Transverse colon (tissue), 4 donors: ENCODE data around the gene ABCA12. TPM values are rescaled to one million over a fixed set of nuclear protein-coding genes. Genes with fewer than 3 reads are reported as not detected.

Experiments
- DNase-seq: peaks from one replicate; pipeline ENCODE4 v3.0.0-alpha.2; 2019
- H3K27ac ChIP-seq, 4 donors: fragments of 200-600 bp; sonication (generic); 2 replicates each; pipeline ENCODE4 v1.5.1; 2016 to 2018; ENCODE audit warnings: inconsistent platforms in 4 of 4
- H3K27me3 ChIP-seq: fragments of 200-600 bp; sonication (generic); 2 replicates; pipeline ENCODE4 v1.5.1; 2017; ENCODE audit warnings: inconsistent platforms
- H3K36me3 ChIP-seq, 4 donors: fragments of 200-600 bp; sonication (generic); 2 replicates each; pipeline ENCODE4 v1.5.1; 2017 to 2019; ENCODE audit warnings: inconsistent platforms in 4 of 4
- H3K4me1 ChIP-seq, 4 donors: fragments of 200-600 bp; sonication (generic); 2 replicates each; pipeline ENCODE4 v1.5.1; 2017 to 2020; ENCODE audit warnings: inconsistent platforms in 4 of 4
- H3K4me3 ChIP-seq, 4 donors: fragments of 200-600 bp; sonication (generic); 1 replicate in 1 of 4; 2 replicates in 3 of 4; pipeline versions ENCODE4 v1.5.1 to v1.6.1; 2017 to 2019; ENCODE audit warnings: inconsistent platforms in 4 of 4
- H3K9me3 ChIP-seq, 2 donors: fragments of 200-600 bp; sonication (generic); 2 replicates each; pipeline ENCODE4 v1.5.1; 2017 to 2019; ENCODE audit warnings: inconsistent platforms in 2 of 2
- EP300 ChIP-seq: sonication (generic); formaldehyde crosslinking; IDR thresholded peaks from one replicate; pipeline ENCODE4 v1.6.1; 2017; ENCODE audit warnings: antibody characterized with exemption, low read depth
- POLR2A ChIP-seq: fragments of 450-650 bp; IDR thresholded peaks from one replicate; pipeline ENCODE4 v1.6.1; 2016; ENCODE audit warnings: antibody characterized with exemption, mild to moderate bottlenecking, moderate library complexity
- POLR2AphosphoS5 ChIP-seq, 3 donors: sonication (generic); formaldehyde crosslinking; IDR thresholded peaks; one replicate each; pipeline ENCODE4 v1.6.1; 2016; ENCODE audit warnings: antibody characterized with exemption in 3 of 3
- WGBS, 2 donors: methylation state at CpG; one replicate each; pipeline ENCODE4 v1.1.5; 2018; ENCODE audit warnings: low coverage in 1 of 2; 5-methylcytosine and 5-hydroxymethylcytosine counted together
- in situ Hi-C, 4 donors: fragments of 200-750 bp; cut with MboI; loops; one replicate each; pipeline versions ENCODE4 v1.15.0 to v1.15.1; 2017; ENCODE audit warnings: low sequenced_read_pairs in 3 of 4, low pct_ligation_motif_present in 1 of 4, low pct_unique_long_range_greater_than_20kb in 1 of 4
- intact Hi-C: fragments of 100-400 bp; cut with DNase I; formaldehyde crosslinking; loops from one replicate; pipeline ENCODE4 v1.15.1; 2023; ENCODE audit warnings: low total_unique reads
- total RNA-seq, 4 donors: library from RNA; depleted of rRNA; stranded (reverse); fragments of >200 nt; gene quantifications; one replicate each; pipeline ENCODE4 v1.1.0, GENCODE V29; 2016
- TF ChIP-seq, protein P1 (sequence below), 5 experiments: fragments of 200-600 bp in 3 of 5; fragments of 450-650 bp in 2 of 5; sonication (generic) in 3 of 5; IDR thresholded peaks; 1 replicate in 2 of 5; 2 replicates in 3 of 5; pipeline ENCODE4 v1.5.1; 2016 to 2017; ENCODE audit warnings: antibody characterized with exemption in 5 of 5, inconsistent platforms in 3 of 5, mild to moderate bottlenecking in 2 of 5, moderate library complexity in 1 of 5

The ABCA12 gene
- total RNA-seq, 4 donors from 2014 or later = 0.14 to 0.16 TPM; not detected in 2

DNA sequence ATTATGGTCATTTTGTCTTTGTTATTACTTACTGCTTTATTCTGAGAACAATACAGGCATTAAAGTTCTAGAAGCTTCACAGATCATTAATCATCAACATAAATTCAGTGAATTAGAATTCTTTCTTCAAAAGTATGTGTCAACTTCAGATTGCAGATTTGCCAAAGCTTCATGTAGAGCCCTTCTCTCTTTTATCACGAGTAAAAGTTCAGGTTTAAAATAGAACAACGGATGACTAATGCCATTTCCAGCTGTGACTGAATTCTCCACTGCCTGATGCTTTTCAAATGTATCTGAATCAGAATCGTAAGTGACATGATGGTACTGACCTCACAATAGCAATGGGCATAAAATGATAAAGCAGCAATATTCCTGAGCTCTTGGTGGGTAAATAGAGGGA, 116.0 kb downstream of the ABCA12 start:
- 33 to 47% methylated on average over 3 of the region's 3 CpGs for WGBS, 2 donors
- Histone ChIP-seq H3K27me3 (no peaks in the 10 kb centered on the region), H3K36me3 (no peaks in the 10 kb centered on the region), H3K9me3 (no peaks in the 10 kb centered on the region), H3K27ac (no peak overlapping the region), H3K4me3 (no peak overlapping the region), H3K4me1 (no peaks in the 10 kb centered on the region)
- intact Hi-C loops (no loop called here), in situ Hi-C loops (no loop called here)
- no peak for DNase-seq
- TF ChIP-seq EP300 = no peak
- no peak for TF ChIP-seq POLR2A
- TF ChIP-seq, protein P1, sequence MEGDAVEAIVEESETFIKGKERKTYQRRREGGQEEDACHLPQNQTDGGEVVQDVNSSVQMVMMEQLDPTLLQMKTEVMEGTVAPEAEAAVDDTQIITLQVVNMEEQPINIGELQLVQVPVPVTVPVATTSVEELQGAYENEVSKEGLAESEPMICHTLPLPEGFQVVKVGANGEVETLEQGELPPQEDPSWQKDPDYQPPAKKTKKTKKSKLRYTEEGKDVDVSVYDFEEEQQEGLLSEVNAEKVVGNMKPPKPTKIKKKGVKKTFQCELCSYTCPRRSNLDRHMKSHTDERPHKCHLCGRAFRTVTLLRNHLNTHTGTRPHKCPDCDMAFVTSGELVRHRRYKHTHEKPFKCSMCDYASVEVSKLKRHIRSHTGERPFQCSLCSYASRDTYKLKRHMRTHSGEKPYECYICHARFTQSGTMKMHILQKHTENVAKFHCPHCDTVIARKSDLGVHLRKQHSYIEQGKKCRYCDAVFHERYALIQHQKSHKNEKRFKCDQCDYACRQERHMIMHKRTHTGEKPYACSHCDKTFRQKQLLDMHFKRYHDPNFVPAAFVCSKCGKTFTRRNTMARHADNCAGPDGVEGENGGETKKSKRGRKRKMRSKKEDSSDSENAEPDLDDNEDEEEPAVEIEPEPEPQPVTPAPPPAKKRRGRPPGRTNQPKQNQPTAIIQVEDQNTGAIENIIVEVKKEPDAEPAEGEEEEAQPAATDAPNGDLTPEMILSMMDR (IDR thresholded peaks at IDR 0.05) = no peak
- no peak for TF ChIP-seq POLR2AphosphoS5 (IDR thresholded peaks at IDR 0.05)

DNA sequence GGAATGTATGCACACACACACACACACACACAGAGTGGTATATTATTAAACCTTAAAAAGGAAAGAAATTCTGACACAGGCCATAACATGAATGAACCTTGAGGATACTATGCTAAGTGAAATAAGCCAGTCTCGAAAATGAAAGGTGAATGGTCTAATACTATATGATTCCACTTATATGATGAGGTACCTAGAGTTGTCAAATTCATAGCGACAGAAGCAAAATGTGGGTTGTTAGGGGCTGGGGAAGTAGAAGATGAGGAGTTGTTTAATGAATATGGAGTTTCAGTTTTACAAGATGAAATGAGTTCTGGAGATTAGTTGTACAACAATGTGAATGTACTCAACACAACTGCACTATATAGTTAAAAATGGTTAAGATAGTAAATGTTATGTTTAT, 118.1 kb downstream of the ABCA12 start:
- no peaks in the 10 kb centered on the region for H3K27me3 ChIP-seq
- H3K36me3 ChIP-seq = no peaks in the 10 kb centered on the region
- H3K4me3 ChIP-seq = no peak overlapping the region
- WGBS, 2 donors = 40 to 42% methylated on average over 2 of the region's 2 CpGs
- no peaks in the 10 kb centered on the region for H3K4me1 ChIP-seq
- no peak for DNase-seq
- H3K27ac ChIP-seq = no peak overlapping the region
- H3K9me3 ChIP-seq = no peaks in the 10 kb centered on the region
- intact Hi-C loops = no loop called here
- in situ Hi-C loops = no loop called here
- no peak for TF ChIP-seq EP300
- TF ChIP-seq, protein P1 (IDR thresholded peaks at IDR 0.05) = no peak
- TF ChIP-seq POLR2AphosphoS5 (IDR thresholded peaks at IDR 0.05) = no peak
- no peak for TF ChIP-seq POLR2A

DNA sequence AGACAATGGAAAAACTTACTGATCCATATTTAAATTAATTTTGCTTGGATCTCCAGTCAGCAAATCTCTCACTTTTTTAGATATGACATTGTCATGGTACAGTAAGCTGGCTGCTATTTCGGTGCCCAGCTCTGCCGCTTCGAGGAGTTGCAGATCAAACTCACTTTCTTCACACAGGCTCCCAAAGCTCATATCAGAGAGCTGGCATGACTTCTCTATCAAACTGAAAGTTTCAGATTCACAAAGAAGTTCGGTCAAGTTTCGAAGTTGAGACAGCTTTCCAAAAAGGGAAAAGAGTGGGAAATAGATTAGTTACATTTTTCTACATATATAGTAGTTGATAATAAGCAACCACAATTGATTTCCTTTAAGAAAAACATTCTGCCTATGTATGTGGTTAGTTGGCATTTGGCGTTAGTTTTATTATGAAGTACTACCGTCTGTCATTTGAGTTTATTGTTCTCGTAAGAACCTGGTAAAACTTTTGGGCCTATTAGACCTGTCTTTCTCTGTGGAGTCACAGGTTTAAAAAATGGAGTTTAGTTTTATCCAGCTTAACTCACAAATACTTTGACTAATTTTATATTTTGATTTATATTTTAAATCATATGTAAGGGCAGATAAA, 118.8 kb downstream of the ABCA12 start:
- in situ Hi-C loops (no loop called here), intact Hi-C loops (no loop called here)
- no peak overlapping the region for H3K4me3 ChIP-seq
- whole genome bisulfite sequencing, 2 donors = 75 to 86% methylated on average over 8 of the region's 8 CpGs
- H3K36me3 ChIP-seq = no peaks in the 10 kb centered on the region
- DNase-seq = no peak
- H3K9me3 ChIP-seq = no peaks in the 10 kb centered on the region
- H3K27ac ChIP-seq = no peak overlapping the region
- TF ChIP-seq POLR2A = no peak
- H3K27me3 ChIP-seq = no peaks in the 10 kb centered on the region
- no peaks in the 10 kb centered on the region for H3K4me1 ChIP-seq

DNA sequence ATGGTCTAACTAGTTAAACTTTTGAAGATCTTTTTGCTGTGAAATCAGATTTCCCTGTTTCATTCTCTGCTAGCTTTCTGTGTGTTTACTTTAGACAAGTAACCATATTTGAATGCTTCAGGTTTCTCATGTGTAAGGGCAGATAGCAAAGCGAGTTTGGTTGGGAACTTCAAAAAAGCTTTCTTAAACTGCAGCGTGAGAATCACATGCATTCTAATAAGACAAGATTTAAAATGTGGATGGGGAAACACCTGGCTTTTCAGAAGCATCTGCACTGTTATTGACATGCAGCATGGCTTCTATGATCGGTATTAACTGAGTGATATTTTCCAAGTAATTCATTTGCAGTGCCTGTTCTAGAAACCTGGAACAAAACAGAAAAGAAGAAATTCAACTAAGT, 119.3 kb downstream of the ABCA12 start:
- in situ Hi-C loops = no loop called here

More for the DNA sequence above, 119.3 kb downstream of the ABCA12 start:
- intact Hi-C loops = no loop called here
- TF ChIP-seq POLR2A (no peak), EP300 (no peak), POLR2AphosphoS5 (IDR thresholded peaks at IDR 0.05) (no peak)
- TF ChIP-seq, protein P1 (IDR thresholded peaks at IDR 0.05) = no peak
- no peak for DNase-seq
- Histone ChIP-seq H3K4me3 (no peak overlapping the region), H3K27ac (no peak overlapping the region), H3K4me1 (no peaks in the 10 kb centered on the region), H3K9me3 (no peaks in the 10 kb centered on the region), H3K27me3 (no peaks in the 10 kb centered on the region), H3K36me3 (no peaks in the 10 kb centered on the region)
- WGBS, 2 donors = 72 to 77% methylated on average over 3 of the region's 3 CpGs
